ENCODE measurements around the gene UBE2O.

- TF ChIP-seq, protein P1, sequence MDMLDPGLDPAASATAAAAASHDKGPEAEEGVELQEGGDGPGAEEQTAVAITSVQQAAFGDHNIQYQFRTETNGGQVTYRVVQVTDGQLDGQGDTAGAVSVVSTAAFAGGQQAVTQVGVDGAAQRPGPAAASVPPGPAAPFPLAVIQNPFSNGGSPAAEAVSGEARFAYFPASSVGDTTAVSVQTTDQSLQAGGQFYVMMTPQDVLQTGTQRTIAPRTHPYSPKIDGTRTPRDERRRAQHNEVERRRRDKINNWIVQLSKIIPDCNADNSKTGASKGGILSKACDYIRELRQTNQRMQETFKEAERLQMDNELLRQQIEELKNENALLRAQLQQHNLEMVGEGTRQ (CRISPR knock-in tag; IDR thresholded peaks at IDR 0.05) = no peak
- TF ChIP-seq, protein P2, sequence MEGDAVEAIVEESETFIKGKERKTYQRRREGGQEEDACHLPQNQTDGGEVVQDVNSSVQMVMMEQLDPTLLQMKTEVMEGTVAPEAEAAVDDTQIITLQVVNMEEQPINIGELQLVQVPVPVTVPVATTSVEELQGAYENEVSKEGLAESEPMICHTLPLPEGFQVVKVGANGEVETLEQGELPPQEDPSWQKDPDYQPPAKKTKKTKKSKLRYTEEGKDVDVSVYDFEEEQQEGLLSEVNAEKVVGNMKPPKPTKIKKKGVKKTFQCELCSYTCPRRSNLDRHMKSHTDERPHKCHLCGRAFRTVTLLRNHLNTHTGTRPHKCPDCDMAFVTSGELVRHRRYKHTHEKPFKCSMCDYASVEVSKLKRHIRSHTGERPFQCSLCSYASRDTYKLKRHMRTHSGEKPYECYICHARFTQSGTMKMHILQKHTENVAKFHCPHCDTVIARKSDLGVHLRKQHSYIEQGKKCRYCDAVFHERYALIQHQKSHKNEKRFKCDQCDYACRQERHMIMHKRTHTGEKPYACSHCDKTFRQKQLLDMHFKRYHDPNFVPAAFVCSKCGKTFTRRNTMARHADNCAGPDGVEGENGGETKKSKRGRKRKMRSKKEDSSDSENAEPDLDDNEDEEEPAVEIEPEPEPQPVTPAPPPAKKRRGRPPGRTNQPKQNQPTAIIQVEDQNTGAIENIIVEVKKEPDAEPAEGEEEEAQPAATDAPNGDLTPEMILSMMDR (IDR thresholded peaks at IDR 0.05) = no peak
- no peak for TF ChIP-seq ZNF671 (CRISPR knock-in tag; IDR thresholded peaks at IDR 0.05)
- TF ChIP-seq TP53 (CRISPR knock-in tag; IDR thresholded peaks at IDR 0.05) = no peak
- no peak for TF ChIP-seq ATF1 (CRISPR knock-in tag; IDR thresholded peaks at IDR 0.05)
- no peak for TF ChIP-seq ZNF232 (CRISPR knock-in tag; IDR thresholded peaks at IDR 0.05)
- TF ChIP-seq ZNF416 (CRISPR knock-in tag; IDR thresholded peaks at IDR 0.05) = no peak
- no peak for TF ChIP-seq CREB1 (CRISPR knock-in tag; IDR thresholded peaks at IDR 0.05)
- TF ChIP-seq SP1 (CRISPR knock-in tag; conservative IDR thresholded peaks at IDR 0.05) = no peak
Measured at GRCh38 chr17:76394166-76394565, 58.8 kb downstream of the UBE2O start.
